Natural killer cell (primary cell): ENCODE results near the gene PITPNM3. TPM values are rescaled to one million over a fixed set of nuclear protein-coding genes. Genes with fewer than 3 reads are reported as not detected.

Experiments
- ATAC-seq, 3 donors: fragments of 150-1000 bp in 2 of 3; fragments of 200-7000 bp in 1 of 3; cut with Tn5 transposase; 1 replicate in 1 of 3; 2 replicates in 2 of 3; pipeline ENCODE4 v1.10.0; 2021; ENCODE audit warnings: mild to moderate bottlenecking in 2 of 3, moderate library complexity in 2 of 3
- DNase-seq, 2 donors: peaks; one replicate each; pipeline versions ENCODE4 v3.0.0 to v3.0.0-alpha.2; 2013 to 2021; ENCODE audit warnings: mixed read lengths in 1 of 2
- H3K27ac ChIP-seq: one replicate; pipeline ENCODE4 v1.5.1; 2013; ENCODE audit warnings: mild to moderate bottlenecking, low read length
- H3K27me3 ChIP-seq: one replicate; pipeline ENCODE4 v1.6.1; 2013; ENCODE audit warnings: low read length; ENCODE audit not compliant: control insufficient read depth, insufficient read depth
- H3K36me3 ChIP-seq: one replicate; pipeline ENCODE4 v1.6.1; 2013; ENCODE audit warnings: low read length; ENCODE audit not compliant: control insufficient read depth, insufficient read depth
- H3K4me1 ChIP-seq: one replicate; pipeline ENCODE4 v1.6.1; 2013; ENCODE audit warnings: low read length; ENCODE audit not compliant: control insufficient read depth, insufficient read depth
- H3K4me3 ChIP-seq: one replicate; pipeline ENCODE4 v1.5.1; 2013; ENCODE audit warnings: low read length
- H3K9me3 ChIP-seq: one replicate; pipeline ENCODE4 v1.6.1; 2013; ENCODE audit warnings: low read length; ENCODE audit not compliant: control insufficient read depth, insufficient read depth
- H3K27ac Mint-ChIP-seq, 2 donors: one replicate each; pipeline ENCODE4 v1.8.0; 2022; ENCODE audit warnings: mild to moderate bottlenecking in 2 of 2, mixed read lengths in 2 of 2, moderate library complexity in 1 of 2
- H3K27me3 Mint-ChIP-seq, 2 donors: one replicate each; pipeline ENCODE4 v1.8.0; 2022; ENCODE audit warnings: low read depth in 2 of 2, mixed read lengths in 2 of 2
- H3K36me3 Mint-ChIP-seq: one replicate; pipeline ENCODE4 v1.8.0; 2022; ENCODE audit warnings: mixed read lengths
- H3K4me1 Mint-ChIP-seq, 2 donors: one replicate each; pipeline ENCODE4 v1.8.0; 2022; ENCODE audit warnings: mixed read lengths in 2 of 2
- H3K4me3 Mint-ChIP-seq: one replicate; pipeline ENCODE4 v1.8.0; 2022; ENCODE audit warnings: mild to moderate bottlenecking, moderate library complexity, mixed read lengths
- H3K9me3 Mint-ChIP-seq, 2 donors: one replicate each; pipeline ENCODE4 v1.8.0; 2022; ENCODE audit warnings: mixed read lengths in 2 of 2
- CTCF ChIP-seq: fragments of 200-600 bp; IDR thresholded peaks from one replicate; pipeline ENCODE4 v1.8.0; 2022; ENCODE audit warnings: antibody characterized with exemption
- WGBS: methylation state at CpG from one replicate; pipeline ENCODE4 v1.1.7; 2013; ENCODE audit warnings: missing lambda C conversion rate; ENCODE audit not compliant: insufficient coverage; 5-methylcytosine and 5-hydroxymethylcytosine counted together
- intact Hi-C: fragments of 100-400 bp; cut with micrococcal nuclease; formaldehyde crosslinking; loops from one replicate; pipeline ENCODE4 v1.14.2; 2022
- total RNA-seq, 4 donors: library from RNA; stranded (reverse); fragments of 120-200 nt in 1 of 4; gene quantifications; one replicate each; pipeline versions ENCODE4 v1.2.3 to v1.2.4, GENCODE V29; 2013 to 2022

PITPNM3 gene
- total RNA-seq, 3 donors from 2014 or later (not counting 1 experiment from before 2014, with no cell fraction given): 0.42 to 0.75 (median 0.50) TPM

DNA sequence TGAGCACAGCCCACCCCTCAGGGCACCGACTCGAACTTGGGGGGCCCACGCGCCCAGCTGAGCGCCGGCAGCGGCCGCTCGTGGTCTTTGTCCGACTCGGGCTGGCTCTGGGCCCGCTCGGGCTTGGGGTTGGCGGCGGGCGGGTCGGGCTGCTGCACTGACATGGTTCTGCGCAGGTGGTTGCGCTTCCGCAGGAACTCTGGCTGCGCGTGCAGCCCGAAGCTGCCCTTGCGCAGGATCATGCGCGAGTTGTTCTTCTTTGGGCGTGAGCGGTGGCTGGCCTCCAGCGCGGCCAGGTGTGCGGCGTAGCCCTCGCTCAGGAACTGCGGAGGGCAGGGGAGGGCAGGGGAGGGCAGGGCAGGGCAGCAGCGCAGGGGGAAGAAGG lies 101.0 kb downstream of the PITPNM3 start:
- TF ChIP-seq CTCF: no peak
- DNase-seq (peak in 1 of 2 donors; percentile 73), ATAC-seq (peak; percentile 46 to 89 (median 88))
- no peaks in the 10 kb centered on the region for H3K36me3 ChIP-seq
- H3K27me3 ChIP-seq: no peaks in the 10 kb centered on the region
- Mint-ChIP-seq H3K36me3 (no peaks in the 10 kb centered on the region), H3K4me3 (peak overlapping the region; percentile 73), H3K4me1 (peaks cover 24 to 38% of the 10 kb centered on the region in 2 donors), H3K27me3 (peaks cover 0 to 4% of the 10 kb centered on the region in 2 donors), H3K27ac (peak overlapping the region in 1 of 2 donors; percentile 83), H3K9me3 (no peaks in the 10 kb centered on the region)
- peak overlapping the region; percentile 47 for H3K27ac ChIP-seq
- H3K4me3 ChIP-seq: peak overlapping the region; percentile 20
- 1% methylated on average over 32 of the region's 35 CpGs for WGBS
- no peaks in the 10 kb centered on the region for H3K9me3 ChIP-seq
- H3K4me1 ChIP-seq: peaks cover 14% of the 10 kb centered on the region
- intact Hi-C loops: no loop called here

- peak in 2 of 3 donors; percentile 56 to 63 for ATAC-seq
- H3K27ac Mint-ChIP-seq: peak overlapping the region; percentile 68 to 83
- no peaks in the 10 kb centered on the region for H3K36me3 ChIP-seq
- H3K9me3 ChIP-seq: no peaks in the 10 kb centered on the region
- no peaks in the 10 kb centered on the region for H3K36me3 Mint-ChIP-seq
- H3K4me1 Mint-ChIP-seq: peaks cover 24 to 38% of the 10 kb centered on the region in 2 donors
- peak overlapping the region; percentile 47 for H3K27ac ChIP-seq
- intact Hi-C loops: no loop called here
- H3K4me3 Mint-ChIP-seq: peak overlapping the region; percentile 73
- H3K9me3 Mint-ChIP-seq: no peaks in the 10 kb centered on the region
- no peak for TF ChIP-seq CTCF
- WGBS: 50% methylated on average over 35 of the region's 35 CpGs
- no peaks in the 10 kb centered on the region for H3K27me3 Mint-ChIP-seq
- peak in 1 of 2 donors; percentile 13 for DNase-seq
- no peaks in the 10 kb centered on the region for H3K27me3 ChIP-seq
- H3K4me3 ChIP-seq: peak overlapping the region; percentile 20
- peaks cover 14% of the 10 kb centered on the region for H3K4me1 ChIP-seq
Observed at GRCh38 chr17:6454495-6455320, 101.6 kb downstream of the PITPNM3 start.

DNA sequence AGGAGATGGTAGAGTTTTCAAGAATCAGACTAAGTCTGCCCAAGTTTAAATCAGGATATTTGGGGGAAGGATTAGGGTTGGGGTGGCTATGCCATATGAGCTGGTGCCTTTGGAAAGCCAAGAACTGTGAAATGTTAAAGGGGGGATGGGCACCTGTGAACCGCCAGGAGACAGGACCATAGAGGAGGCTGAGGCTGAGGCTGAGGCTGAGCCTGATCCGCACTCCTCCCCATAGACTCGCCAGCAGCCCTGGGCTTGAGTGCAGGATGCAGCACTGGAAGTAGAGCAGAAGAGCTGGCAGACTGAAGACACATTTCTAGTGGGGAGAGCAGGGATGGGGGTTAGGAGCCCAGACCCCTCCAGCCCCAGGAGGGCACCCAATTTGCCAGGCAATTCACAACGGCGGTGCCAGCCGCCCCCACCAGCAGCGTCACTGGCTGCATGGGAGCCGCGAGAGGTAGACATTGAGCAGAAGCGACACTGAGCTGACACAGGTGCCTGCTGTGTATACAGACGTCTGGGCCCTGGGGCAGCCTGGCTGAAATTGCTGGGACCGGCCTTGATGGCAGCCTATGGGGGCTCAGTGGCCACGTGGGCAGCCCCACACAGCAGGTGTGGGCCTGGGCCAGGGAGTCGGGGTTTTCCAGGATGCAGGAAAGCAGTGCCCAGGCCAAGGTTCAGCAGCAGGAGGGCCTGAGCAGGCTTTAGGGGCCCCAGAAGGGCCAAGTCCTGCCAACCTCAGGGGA lies 102.9 kb downstream of the PITPNM3 start:
- H3K27ac ChIP-seq: no peak overlapping the region
- no peaks in the 10 kb centered on the region for H3K9me3 Mint-ChIP-seq
- DNase-seq (no peak), ATAC-seq (no peak)
- H3K4me1 ChIP-seq: peaks cover 14% of the 10 kb centered on the region
- H3K27ac Mint-ChIP-seq: peak overlapping the region; percentile 68 to 83
- no peaks in the 10 kb centered on the region for H3K36me3 ChIP-seq
- H3K4me3 ChIP-seq: no peak overlapping the region
- TF ChIP-seq CTCF: no peak
- peak overlapping the region; percentile 78 for H3K4me3 Mint-ChIP-seq
- H3K4me1 Mint-ChIP-seq: peaks cover 24 to 38% of the 10 kb centered on the region in 2 donors
- no peaks in the 10 kb centered on the region for H3K27me3 ChIP-seq
- intact Hi-C loops: no loop called here
- H3K27me3 Mint-ChIP-seq: no peaks in the 10 kb centered on the region
- no peaks in the 10 kb centered on the region for H3K36me3 Mint-ChIP-seq
- H3K9me3 ChIP-seq: no peaks in the 10 kb centered on the region
- 77% methylated on average over 13 of the region's 14 CpGs for WGBS
